UCSD-AML1 (cell line): Measurements from ENCODE around the gene RAB3C.
A peak's percentile ranks its signal among the peaks of the same experiment; 100 is the strongest.

Experiments used
- DNase-seq: peaks from one replicate; lab custom pipeline; 2025; ENCODE audit not compliant: unreplicated experiment; lab: John Stamatoyannopoulos, UW

Gene RAB3C

GRCh38 chr5:58860680-58861079 lies 277.8 kb downstream of the RAB3C start:
- DNase-seq, result no peak

- no peak for DNase-seq
These were observed 286.1 kb downstream of the RAB3C start for GRCh38 chr5:58868931-58869330.

GRCh38 chr5:58871648-58872242 lies 288.9 kb downstream of the RAB3C start:
- no peak for DNase-seq

DNA sequence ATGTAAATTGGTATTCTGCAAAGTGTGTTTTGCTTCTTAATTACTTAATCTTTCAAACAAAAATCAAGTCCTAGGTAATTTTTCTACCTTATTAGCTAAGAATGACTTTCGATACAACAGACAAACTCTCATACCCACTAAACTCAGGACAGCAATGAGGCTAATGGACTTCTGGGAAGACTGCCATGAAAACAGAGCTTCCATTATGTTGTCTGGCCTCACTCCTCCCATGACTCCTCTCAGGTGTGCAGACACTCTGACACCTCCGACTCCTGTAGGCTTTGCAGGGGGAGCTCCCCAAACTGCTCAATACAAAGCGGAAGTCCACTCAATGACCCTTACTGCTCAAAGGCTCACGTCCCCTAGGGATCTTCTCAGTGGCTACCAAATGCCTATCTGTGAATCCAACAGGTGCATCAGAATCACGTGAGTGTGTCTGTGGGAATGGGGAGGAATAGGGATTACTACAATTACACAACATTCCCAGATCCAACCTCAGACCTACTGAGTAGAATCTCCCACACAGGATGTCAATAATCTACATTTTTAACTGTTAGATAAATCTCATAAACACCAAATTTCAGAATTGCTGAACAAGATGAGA lies 289.9 kb downstream of the RAB3C start:
- no peak for DNase-seq

- no peak for DNase-seq
These were observed 292.7 kb downstream of the RAB3C start for GRCh38 chr5:58875599-58875998.

- no peak for DNase-seq
These were observed 302.4 kb downstream of the RAB3C start for GRCh38 chr5:58885260-58885659.

GRCh38 chr5:58886315-58887207 lies 303.7 kb downstream of the RAB3C start:
- DNase-seq, result peak; percentile 58

DNA sequence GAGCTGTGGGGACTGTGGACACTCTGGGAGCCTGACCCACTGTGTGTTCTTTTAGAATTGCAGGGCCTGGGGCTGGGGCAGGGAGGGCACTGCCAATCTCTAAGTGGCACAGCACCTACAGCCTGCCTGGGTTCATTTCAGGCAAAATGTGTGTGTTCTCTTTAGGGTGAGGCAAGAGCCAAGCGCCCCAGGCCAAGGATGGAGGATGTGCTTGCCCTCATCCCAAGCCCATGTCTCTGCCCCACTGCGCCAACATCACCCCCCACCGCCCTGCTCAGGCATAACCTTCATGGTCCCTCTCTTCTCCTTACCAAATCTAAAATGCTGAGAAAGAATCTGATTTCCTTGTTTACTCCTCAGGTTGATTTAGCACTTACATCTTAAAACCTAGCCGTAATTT lies 304.4 kb downstream of the RAB3C start:
- DNase-seq, result no peak

DNA sequence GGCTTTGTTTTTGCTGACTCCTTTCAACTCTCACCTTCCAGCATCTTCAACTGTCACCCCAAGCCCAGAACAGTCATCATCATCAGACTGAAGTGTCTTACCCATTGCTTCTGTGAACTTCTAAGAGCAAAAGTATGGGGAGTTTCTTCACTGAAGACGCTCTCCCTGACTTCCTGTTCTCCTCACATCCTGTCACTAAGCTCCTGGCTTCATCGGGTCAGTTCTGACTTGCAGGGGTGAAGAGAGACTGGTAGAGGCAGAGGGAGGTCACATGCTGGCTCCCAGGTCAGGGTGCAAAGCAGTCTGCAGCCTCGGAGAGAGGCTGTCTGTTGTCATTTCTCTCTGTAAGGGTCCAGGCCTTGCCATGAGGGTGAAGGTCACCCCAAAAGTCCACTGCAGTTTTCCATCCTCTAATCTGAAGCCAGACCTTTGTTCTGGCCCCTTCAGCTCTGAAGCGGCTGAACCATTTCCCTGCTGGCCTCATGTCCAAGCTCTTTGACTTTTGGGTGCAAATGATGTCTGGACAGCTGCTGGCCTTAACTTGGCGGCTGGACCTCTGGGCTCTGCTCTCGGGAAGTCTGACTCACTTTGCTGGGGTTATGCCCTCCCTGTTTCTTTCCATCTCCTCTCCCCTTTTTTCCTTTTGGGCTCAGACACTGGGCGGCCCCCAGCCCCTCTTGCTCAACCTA lies 305.0 kb downstream of the RAB3C start:
- DNase-seq, result no peak

- no peak for DNase-seq
These were observed 307.4 kb downstream of the RAB3C start for GRCh38 chr5:58890265-58890664.

DNA sequence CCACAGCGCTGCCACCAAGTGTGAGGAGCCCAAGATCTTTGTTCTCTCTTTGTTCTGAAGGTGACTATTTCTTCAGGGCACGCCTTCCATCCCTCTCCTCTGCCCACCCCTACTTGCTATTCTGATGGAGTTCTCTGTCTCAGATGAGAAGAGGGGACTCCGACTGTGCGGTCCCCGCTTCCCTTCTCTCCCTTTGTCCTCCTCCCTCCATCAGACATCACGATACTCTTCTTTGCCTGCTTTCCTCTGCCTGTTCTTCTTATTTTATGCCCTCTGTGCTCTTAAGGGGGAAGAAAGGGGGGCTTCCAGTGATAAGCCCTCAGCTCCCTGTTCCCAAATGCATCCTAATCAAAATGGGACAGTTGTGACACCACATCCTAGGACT lies 307.8 kb downstream of the RAB3C start:
- no peak for DNase-seq

GRCh38 chr5:58891086-58891970 lies 308.5 kb downstream of the RAB3C start:
- DNase-seq, result peak; percentile 59

DNA sequence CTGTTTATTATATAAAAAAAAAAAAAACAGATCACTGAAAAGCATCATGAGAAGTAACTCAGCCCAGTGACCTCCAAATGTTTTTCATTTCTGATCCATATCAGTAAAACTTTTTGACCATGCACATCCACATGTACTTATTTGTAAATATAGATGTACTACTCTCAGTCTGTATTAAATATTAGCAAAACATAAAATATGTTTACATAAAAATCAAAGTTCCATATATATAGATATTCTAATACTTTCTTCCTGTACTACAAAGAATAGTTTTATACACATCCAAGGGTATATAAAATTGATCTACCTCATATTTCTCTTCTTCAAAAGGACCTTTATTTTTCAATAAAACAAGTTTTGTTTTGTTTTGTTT lies 309.1 kb downstream of the RAB3C start:
- DNase-seq, result no peak

DNA sequence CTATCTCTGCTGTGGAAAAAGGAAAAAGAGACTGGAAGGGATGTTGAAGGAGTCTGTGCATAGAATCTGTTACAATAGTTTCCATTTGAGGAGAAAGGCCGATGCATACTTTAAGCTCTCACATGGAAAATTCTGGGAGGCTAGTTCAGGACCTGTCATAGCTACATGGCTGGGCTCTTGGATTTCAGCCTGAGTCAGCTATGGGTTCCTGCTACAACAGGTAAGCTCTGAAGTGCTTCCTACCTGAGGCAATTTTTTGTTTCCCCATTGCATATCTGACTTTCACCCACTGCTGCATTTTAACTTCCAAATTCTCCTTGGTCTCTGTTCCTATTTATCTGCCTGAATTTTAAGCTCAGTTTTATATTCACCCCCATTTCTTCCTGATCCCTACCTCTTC lies 310.7 kb downstream of the RAB3C start:
- DNase-seq, result no peak

DNA sequence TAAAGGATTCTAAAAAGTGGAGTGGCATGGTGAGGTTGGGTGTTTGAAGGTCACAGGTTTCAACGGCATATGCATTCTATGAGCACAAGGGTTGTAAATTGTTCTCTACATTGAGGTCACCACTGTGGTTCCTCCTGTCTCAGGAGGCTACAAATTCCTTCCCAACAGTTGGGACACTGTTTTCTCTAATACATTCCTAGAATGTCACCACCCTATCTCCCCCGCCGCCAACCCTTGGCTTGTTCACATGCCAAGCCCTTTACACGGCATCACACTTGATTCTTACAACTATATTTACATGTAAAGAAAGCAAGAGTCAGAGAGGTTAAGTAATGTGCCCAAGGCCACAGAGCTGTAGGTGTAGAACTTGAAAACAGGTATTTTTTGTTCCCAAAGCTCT lies 315.1 kb downstream of the RAB3C start:
- DNase-seq, result no peak

DNA sequence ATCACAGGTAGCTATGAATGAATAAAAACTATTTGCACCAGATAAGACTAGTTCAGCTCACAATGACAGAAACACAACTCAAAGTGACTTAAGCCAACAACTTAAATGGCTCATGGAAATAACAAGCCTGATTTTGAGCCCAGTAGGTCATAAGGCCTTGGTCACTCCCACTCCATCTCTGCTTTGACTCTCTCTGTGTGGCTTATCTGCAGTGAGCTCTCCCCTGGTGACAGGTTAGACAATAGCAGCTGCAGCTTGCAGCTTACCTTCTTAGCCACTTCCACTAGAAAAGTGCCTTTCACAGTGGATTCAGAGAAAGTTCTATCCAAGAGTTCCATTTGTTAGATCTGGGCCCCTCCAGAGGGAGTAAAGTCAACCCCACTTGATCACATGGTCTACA lies 315.7 kb downstream of the RAB3C start:
- DNase-seq, result no peak

GRCh38 chr5:58901271-58901670 lies 318.4 kb downstream of the RAB3C start:
- no peak for DNase-seq

GRCh38 chr5:58902305-58902704 lies 319.4 kb downstream of the RAB3C start:
- no peak for DNase-seq

DNA sequence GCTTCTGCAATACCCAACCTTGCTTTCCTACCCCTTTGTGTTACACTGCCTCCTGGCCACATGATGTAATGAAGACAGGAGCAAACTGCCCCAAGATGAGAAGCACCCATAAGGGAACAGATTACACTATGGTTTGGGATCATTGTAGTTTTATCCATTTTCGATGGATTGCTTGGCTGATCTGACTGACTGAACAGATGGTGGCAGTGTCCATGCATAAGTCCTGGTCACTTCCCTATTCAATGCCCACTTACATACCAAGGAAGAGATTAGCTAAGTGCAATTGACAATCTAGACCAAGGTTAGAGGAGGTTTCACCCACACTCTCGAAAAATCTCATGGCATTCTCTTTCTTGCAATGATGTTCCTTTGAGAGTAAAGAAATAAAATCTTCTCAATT lies 319.9 kb downstream of the RAB3C start:
- DNase-seq, result no peak

DNA sequence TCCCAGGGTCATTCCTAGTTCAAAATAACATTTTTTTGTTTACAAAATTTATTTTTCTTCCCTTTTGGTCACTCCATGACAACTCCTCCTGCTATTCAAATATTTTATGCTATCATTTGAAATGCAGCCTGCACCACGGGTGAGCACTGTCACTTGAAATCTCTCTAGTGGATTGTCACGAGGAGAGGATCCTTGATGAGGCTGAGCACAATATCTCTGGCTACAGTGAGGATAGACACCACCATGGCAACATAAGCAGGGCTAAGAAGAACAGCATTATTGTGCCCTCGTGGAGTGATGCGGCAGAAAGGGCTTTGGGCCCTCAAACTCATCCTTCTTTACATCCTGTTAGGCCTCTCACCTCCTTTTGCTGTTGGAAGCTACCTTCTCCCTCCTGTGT lies 321.9 kb downstream of the RAB3C start:
- no peak for DNase-seq

- no peak for DNase-seq
These were observed 323.1 kb downstream of the RAB3C start for GRCh38 chr5:58905944-58906343.
